GM12892 (cell line): ENCODE data around the gene TP53RK.

Experiments
- POLR2A ChIP-seq: IDR thresholded peaks from 2 replicates; pipeline ENCODE4 v1.6.1; 2011; ENCODE audit warnings: low read depth, low read length, control low read depth
- POLR2AphosphoS5 ChIP-seq: IDR thresholded peaks from 2 replicates; pipeline ENCODE4 v1.6.1; 2011; ENCODE audit warnings: low read depth, low read length, control low read depth

GRCh38 chr20:46678516-46678915 is 10.7 kb downstream of the TP53RK start:
- TF ChIP-seq POLR2A (no peak), POLR2AphosphoS5 (no peak)
